Tibial artery (tissue), 4 donors: Measurements from ENCODE around the gene FARSB.

ENCODE experiments used
- DNase-seq, 2 donors: peaks; one replicate each; pipeline ENCODE4 v3.0.0-alpha.2; 2019
- H3K27ac ChIP-seq, 2 donors: fragments of 200-600 bp; sonication (generic) in 1 of 2; 1 replicate in 1 of 2; 2 replicates in 1 of 2; pipeline ENCODE4 v1.5.1; 2018 to 2019; ENCODE audit warnings: mild to moderate bottlenecking in 1 of 2
- H3K27me3 ChIP-seq, 2 donors: fragments of 200-600 bp; sonication (generic) in 1 of 2; one replicate each; pipeline versions ENCODE4 v1.5.1 to v1.6.0; 2016 to 2019
- H3K36me3 ChIP-seq, 3 donors: fragments of 200-600 bp; sonication (generic) in 2 of 3; one replicate each; pipeline ENCODE4 v1.5.1; 2016 to 2019; ENCODE audit warnings: mild to moderate bottlenecking in 2 of 3
- H3K4me1 ChIP-seq, 4 donors: fragments of 200-600 bp; sonication (generic) in 2 of 4; 1 replicate in 3 of 4; 2 replicates in 1 of 4; pipeline ENCODE4 v1.5.1; 2016 to 2019
- H3K4me3 ChIP-seq, 2 donors: fragments of 200-600 bp; sonication (generic) in 1 of 2; 1 replicate in 1 of 2; 2 replicates in 1 of 2; pipeline ENCODE4 v1.5.1; 2018 to 2019; ENCODE audit warnings: mild to moderate bottlenecking in 2 of 2
- H3K9me3 ChIP-seq, 3 donors: fragments of 200-600 bp; sonication (generic) in 1 of 3; one replicate each; pipeline ENCODE4 v1.5.1; 2016 to 2019
- CTCF ChIP-seq, 2 experiments: fragments of 200-600 bp in 1 of 2; fragments of 450-650 bp in 1 of 2; IDR thresholded peaks; one replicate each; pipeline ENCODE4 v1.5.1; 2017 to 2019; ENCODE audit warnings: antibody characterized with exemption in 2 of 2, mild to moderate bottlenecking in 1 of 2, moderate library complexity in 1 of 2
- intact Hi-C: fragments of 100-400 bp; cut with DNase I; formaldehyde crosslinking; loops from one replicate; pipeline ENCODE4 v1.15.0; 2023; ENCODE audit warnings: low total_unique reads

FARSB gene

GRCh38 chr2:222656526-222657446, 894 bp upstream of the FARSB start:
- no peak for DNase-seq
- Histone ChIP-seq H3K4me1 (peaks cover 0 to 28% (median 22%) of the 10 kb centered on the region in 4 donors), H3K9me3 (no peaks in the 10 kb centered on the region), H3K36me3 (no peaks in the 10 kb centered on the region), H3K27me3 (no peaks in the 10 kb centered on the region), H3K27ac (peak overlapping the region; percentile 75 to 81), H3K4me3 (peak overlapping the region; percentile 84 to 88)
- intact Hi-C loops = no loop called here
- no peak for TF ChIP-seq CTCF (IDR thresholded peaks at IDR 0.05)

- H3K36me3 ChIP-seq = peaks cover 0 to 3% (median 2%) of the 10 kb centered on the region in 3 donors
- DNase-seq = no peak
- TF ChIP-seq CTCF (IDR thresholded peaks at IDR 0.05) = no peak
- no peak overlapping the region for H3K27ac ChIP-seq
- intact Hi-C loops = no loop called here
- peaks cover 0 to 28% (median 22%) of the 10 kb centered on the region in 4 donors for H3K4me1 ChIP-seq
- H3K9me3 ChIP-seq = no peaks in the 10 kb centered on the region
- no peak overlapping the region for H3K4me3 ChIP-seq
- no peaks in the 10 kb centered on the region for H3K27me3 ChIP-seq
These were observed 2.6 kb downstream of the FARSB start for GRCh38 chr2:222653280-222653679.

GRCh38 chr2:222652491-222653255, 3.2 kb downstream of the FARSB start:
- peaks cover 3 to 9% (median 8%) of the 10 kb centered on the region in 3 donors for H3K36me3 ChIP-seq
- DNase-seq = no peak
- no peaks in the 10 kb centered on the region for H3K9me3 ChIP-seq
- intact Hi-C loops = no loop called here
- peaks cover 0 to 28% (median 22%) of the 10 kb centered on the region in 4 donors for H3K4me1 ChIP-seq
- TF ChIP-seq CTCF (IDR thresholded peaks at IDR 0.05) = no peak
- no peak overlapping the region for H3K4me3 ChIP-seq
- no peak overlapping the region for H3K27ac ChIP-seq
- H3K27me3 ChIP-seq = no peaks in the 10 kb centered on the region

GRCh38 chr2:222651718-222652418, 4.0 kb downstream of the FARSB start:
- Histone ChIP-seq H3K36me3 (peaks cover 11 to 17% (median 16%) of the 10 kb centered on the region in 3 donors), H3K4me3 (no peak overlapping the region), H3K27me3 (no peaks in the 10 kb centered on the region), H3K27ac (no peak overlapping the region), H3K4me1 (peaks cover 0 to 27% (median 20%) of the 10 kb centered on the region in 4 donors), H3K9me3 (no peaks in the 10 kb centered on the region)
- DNase-seq = no peak
- no peak for TF ChIP-seq CTCF (IDR thresholded peaks at IDR 0.05)
- intact Hi-C loops = no loop called here

- Histone ChIP-seq H3K4me3 (no peak overlapping the region), H3K36me3 (peaks cover 15 to 29% (median 29%) of the 10 kb centered on the region in 3 donors), H3K9me3 (no peaks in the 10 kb centered on the region), H3K27me3 (no peaks in the 10 kb centered on the region), H3K27ac (no peak overlapping the region), H3K4me1 (peaks cover 0 to 19% (median 10%) of the 10 kb centered on the region in 4 donors)
- DNase-seq = no peak
- intact Hi-C loops = no loop called here
- TF ChIP-seq CTCF (IDR thresholded peaks at IDR 0.05) = no peak
These were observed 6.1 kb downstream of the FARSB start for GRCh38 chr2:222649801-222650200.
